Fibroblast of lung (primary cell): ENCODE data around the gene LYSMD3.

Experiments used
- CTCF ChIP-seq, 2 donors: IDR thresholded peaks in 1 of 2; conservative IDR thresholded peaks in 1 of 2; 1 replicate in 1 of 2; 2 replicates in 1 of 2; pipeline ENCODE4 v1.5.1; 2011 to 2012; ENCODE audit warnings: low read length in 2 of 2, control low read depth in 1 of 2, inconsistent platforms in 1 of 2, low read depth in 1 of 2, mild to moderate bottlenecking in 1 of 2
- EZH2 ChIP-seq: IDR thresholded peaks from 2 replicates; pipeline ENCODE4 v1.5.1; 2012; ENCODE audit warnings: low read length, control low read depth, mild to moderate bottlenecking; ENCODE audit errors: missing control alignments

DNA sequence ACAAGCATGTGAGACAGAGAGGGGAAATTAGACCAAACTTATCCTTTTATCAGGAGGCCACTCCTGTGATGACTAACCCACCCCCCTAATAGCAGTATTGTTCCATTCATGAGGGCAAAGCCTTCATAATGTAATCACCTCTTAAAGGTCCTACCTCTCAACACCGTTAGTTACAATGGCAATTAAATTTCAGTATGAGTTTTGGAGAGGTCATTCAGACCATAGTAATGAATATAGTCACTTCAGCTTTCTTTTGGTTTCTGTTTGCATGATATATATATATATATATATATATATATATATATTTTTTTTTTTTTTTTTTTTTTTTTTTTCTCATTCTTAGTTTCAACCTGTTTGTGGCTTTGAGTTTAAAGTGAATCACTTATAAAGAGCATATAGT lies 39.7 kb upstream of the LYSMD3 start:
- TF ChIP-seq CTCF (conservative IDR thresholded peaks at IDR 0.05 in 1 of 2, IDR thresholded peaks at IDR 0.05 in 1 of 2; ENCODE audit: low read depth in 1 of 2, low read length in 2 of 2), result no peak
- no peak for TF ChIP-seq EZH2
